ENCODE results near the gene CLEC10A.

CLEC10A gene

DNA sequence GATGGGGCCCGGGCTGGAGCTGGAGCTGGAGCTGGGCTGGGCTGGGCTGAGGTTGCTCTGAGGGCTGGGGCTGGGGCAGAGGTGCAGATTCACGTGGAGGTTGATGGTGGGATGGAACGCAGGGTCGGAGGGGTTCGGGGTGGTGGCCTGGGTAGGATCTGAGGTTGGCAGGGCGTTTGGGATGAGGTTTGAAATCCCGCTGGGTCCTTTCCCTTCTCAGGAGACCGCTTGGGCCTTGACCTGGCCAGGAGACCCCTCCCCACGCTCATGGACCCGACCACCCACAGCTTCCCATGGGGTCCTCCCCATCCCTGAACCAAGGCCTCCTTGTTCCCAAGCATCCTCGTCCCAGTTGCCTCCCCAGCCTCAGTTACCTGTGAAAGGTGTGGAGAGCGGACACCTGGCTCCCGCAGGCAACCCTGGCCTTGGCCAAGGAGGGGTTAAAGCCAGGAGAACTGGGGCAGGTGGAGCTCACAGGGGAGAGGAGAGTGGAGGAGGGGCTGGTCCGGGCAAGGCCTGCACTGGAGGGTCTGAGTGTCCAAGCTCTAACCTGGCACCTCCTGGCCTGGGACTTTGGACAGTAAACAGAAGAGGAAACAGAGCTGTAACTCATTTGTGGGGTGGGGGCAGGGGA lies 34.3 kb upstream of the CLEC10A start, which contains the start of gene ASGR2:
Gene ASGR2, minus strand, starts transcription at position 582 of the 634 bp plus-strand sequence. CDS start 582 bp downstream, outside the sequence.
- TF ChIP-seq JUND (IDR thresholded peaks at IDR 0.05; ENCODE audit: low read depth), result no peak
- in situ Hi-C loops (cut with HindIII; ENCODE audit: low pct_unique_long_range_greater_than_20kb, low sequenced_read_pairs), result no loop called here

DNA sequence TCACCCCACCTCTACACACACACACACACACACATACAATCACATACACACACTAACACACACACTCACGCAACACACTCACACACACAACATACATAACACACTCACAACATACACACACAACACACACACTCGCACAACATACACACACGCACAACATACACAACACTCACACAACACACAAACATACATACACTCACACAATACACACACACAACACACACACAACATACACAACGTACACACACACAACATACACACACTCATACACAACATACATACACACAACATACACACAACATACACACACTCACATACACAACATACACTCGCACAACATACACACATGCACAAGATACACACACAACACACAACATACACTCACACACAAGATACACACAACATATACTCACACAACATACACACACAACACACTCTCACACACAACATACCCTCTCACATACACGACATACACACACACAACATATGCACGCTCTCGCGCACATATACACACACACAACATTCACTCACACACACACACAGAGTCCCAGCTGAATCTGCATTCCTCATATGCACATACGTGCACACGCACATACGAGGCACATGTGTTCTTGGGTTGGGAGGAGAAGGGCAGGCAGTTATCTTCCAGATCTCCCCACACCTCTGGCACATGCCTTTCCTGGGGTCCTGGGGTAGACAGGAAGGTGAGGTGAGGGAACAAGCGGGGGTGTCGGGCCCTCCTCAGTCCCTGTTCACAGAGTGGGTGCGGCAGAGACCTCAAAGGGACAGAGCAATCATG lies 33.4 kb upstream of the CLEC10A start:
- TF ChIP-seq JUND (IDR thresholded peaks at IDR 0.05; ENCODE audit: low read depth), result no peak
- in situ Hi-C loops (cut with HindIII; ENCODE audit: low pct_unique_long_range_greater_than_20kb, low sequenced_read_pairs), result no loop called here
- no peak for DNase-seq (ENCODE audit: low read depth in 1 of 2, low spot score in 1 of 2)

More for the DNA sequence above, 34.3 kb upstream of the CLEC10A start, which contains the start of gene ASGR2:
- no peak for DNase-seq (ENCODE audit: low read depth in 1 of 2, low spot score in 1 of 2)

DNA sequence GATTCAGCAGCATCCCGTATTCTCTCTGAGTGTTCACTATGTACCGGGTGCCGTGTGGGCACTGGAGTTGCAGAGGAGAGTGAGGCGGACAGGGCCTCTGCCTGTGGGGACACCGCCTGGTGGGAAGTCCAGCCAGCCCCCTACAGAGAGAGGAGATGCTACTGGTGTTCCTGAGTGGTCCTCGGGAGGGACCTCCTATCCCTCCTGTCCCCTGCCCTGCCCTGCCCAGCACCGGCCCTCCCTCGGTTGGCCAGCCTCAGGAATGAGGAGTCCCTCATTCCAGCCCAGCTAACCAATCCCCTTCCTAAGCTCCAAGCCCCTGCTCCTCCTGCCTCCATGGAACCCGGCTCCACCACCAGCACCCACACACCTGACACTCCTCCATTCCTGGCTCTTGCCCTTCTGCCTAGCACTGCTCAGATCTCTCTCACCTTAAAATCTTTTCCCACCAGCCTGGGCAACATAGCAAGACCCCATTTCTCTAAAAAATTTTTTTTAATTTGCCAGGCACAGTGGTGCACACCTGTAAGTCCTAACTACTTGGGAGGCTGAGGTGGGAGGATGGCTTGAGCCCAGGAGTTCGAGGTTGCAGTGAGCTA lies 32.6 kb upstream of the CLEC10A start:
- no peak for TF ChIP-seq JUND (IDR thresholded peaks at IDR 0.05; ENCODE audit: low read depth)
- in situ Hi-C loops (cut with HindIII; ENCODE audit: low pct_unique_long_range_greater_than_20kb, low sequenced_read_pairs), result no loop called here

DNA sequence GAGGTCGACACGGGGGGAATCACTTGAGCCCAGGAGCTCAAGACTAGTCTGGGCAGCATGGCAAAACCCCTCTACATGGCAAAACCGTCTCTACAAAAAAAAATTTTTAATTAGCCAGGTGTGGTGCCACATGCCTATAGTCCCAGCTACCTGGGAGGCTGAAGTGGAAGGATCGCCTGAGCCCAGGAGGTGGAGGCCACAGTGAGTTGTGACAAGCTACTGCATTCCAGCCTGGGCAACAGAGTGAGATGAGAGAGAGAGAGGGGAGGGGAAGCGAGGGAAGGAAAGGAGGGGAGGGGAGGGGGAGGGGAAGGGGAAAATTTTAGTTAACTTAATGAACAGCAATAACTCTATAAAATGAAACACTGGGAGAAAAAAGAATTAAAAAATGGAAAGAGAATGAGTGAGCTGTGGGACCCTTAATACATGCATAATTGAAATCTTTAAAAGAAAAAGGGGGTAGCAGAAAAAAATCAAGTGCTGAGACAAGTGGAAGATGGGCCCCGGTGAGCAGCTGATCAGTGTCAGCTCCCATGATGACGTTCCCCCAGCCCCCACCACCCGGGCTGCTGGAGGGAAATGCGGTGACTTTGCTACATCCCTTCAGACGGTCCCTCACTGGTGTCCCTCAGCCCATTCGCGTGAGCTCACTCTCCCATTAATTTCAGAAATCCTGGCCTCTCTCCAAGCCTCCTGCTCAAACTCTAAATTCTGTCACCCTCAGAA lies 31.9 kb upstream of the CLEC10A start:
- in situ Hi-C loops (cut with HindIII; ENCODE audit: low pct_unique_long_range_greater_than_20kb, low sequenced_read_pairs), result no loop called here
- no peak for DNase-seq (ENCODE audit: low read depth in 1 of 2, low spot score in 1 of 2)
- TF ChIP-seq JUND (IDR thresholded peaks at IDR 0.05; ENCODE audit: low read depth), result no peak

More for the DNA sequence above, 32.6 kb upstream of the CLEC10A start:
- DNase-seq (ENCODE audit: low read depth in 1 of 2, low spot score in 1 of 2), result no peak

DNA sequence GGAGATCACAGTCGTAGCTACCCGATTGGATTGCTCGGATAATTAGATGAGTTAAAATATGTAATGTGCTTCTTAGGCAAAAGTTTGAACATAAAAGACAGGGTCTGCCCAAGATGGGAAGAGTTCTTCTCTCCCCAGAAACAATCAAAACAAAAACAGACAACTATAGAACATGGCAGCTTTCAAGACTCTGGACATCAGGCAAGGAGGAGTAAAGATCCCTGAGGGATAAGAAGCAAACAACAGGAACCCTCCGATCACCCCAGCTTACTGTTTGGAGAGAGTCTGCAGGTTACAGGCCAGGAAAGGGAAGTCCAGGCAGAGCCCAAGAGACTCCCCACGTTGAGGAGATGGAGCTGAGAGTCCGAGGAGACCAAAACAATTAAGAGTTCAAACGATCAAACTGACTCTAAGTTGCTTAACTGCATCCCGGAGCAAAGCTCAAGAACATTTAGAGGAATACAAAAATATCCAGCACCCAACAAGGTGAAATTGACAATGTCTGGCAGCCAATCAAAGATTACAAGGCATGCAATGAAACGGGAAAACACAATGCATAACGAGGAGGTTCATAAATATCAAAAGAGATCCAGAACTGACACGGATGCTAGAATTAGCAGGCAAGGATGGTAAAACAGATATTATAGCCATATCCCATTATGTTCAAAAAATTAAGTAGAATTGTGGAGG lies 30.7 kb upstream of the CLEC10A start:
- in situ Hi-C loops (cut with HindIII; ENCODE audit: low pct_unique_long_range_greater_than_20kb, low sequenced_read_pairs), result no loop called here
- DNase-seq (ENCODE audit: low read depth in 1 of 2, low spot score in 1 of 2), result no peak
- no peak for TF ChIP-seq JUND (IDR thresholded peaks at IDR 0.05; ENCODE audit: low read depth)

DNA sequence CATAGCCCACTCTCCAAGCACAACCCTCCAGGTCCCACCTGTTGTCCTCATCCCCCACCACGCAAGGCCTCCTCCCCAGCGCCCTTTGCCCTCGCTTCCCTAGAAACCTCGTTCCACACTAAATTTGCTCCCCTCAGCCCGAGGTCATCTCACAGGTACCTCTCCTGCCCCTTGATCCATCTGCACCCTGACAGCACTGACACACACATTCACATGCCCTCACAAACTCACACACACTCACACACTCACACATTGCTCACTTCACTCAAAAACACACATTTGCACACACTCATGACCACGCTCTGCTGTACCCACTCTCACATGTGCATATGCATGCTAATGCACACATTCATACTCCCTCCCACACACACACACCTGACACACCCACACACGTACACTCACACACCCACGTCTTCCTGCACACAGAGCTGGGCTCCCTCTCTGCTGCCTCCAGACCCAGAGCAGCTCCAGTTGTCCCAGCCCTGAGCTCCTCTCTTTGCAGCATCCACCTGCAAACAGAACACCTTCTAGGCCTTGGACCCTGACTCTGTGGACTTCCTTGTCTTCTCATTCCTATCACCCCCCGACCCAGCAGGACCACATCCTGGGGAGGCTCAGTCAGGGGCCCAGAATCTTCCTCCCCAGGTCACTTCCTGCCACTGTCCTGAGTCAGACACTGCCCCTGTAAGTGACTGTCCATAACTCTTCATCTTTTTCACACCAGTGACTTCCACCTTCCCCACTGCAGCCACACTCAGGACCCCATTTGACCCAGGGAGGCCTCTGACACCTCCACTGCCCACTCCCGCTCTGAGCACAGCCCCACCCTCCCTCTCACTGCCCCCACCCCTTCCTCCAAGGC lies 29.6 kb upstream of the CLEC10A start:
- in situ Hi-C loops (cut with HindIII; ENCODE audit: low pct_unique_long_range_greater_than_20kb, low sequenced_read_pairs), result no loop called here
- no peak for DNase-seq (ENCODE audit: low read depth in 1 of 2, low spot score in 1 of 2)
- TF ChIP-seq JUND (IDR thresholded peaks at IDR 0.05; ENCODE audit: low read depth), result no peak

DNA sequence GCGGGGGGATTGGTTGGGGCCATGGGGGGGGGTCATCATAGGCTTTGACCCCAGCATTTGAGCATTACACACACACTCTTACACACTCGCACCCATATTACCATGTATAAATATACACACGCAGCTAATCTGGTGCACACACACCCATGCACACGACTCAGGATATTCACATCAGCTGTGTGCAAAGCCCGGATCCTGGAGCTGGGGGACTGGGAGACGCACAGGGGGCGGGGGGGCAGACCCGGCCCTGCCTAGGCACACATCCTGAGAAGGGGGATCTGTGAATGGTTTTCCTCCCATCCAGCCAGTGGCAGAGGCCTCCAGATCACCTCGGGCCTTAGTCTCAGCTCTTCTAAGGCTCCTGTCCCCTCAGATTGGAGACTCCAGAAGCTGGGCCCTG lies 28.9 kb upstream of the CLEC10A start:
- TF ChIP-seq JUND (IDR thresholded peaks at IDR 0.05; ENCODE audit: low read depth), result no peak
- no peak for DNase-seq (ENCODE audit: low read depth in 1 of 2, low spot score in 1 of 2)
- in situ Hi-C loops (cut with HindIII; ENCODE audit: low pct_unique_long_range_greater_than_20kb, low sequenced_read_pairs), result no loop called here

DNA sequence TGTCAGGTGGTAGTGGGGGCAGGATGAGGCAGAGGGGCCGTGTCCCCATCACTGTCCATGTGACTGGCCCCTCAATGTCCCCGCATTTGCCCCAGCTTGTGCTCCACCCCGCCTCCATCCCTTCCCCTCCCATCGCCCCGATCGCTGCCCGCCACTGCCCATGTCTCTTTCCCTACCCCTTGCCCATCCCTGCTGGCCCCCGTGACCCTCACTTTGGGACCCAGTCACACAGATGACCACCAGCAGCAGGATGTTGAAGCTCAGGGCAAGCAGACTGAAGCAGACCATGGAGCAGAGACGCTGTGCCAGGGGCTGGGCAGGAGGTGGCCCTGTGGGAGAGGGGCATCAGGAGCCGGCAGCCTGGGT lies 28.5 kb upstream of the CLEC10A start:
- in situ Hi-C loops (cut with HindIII; ENCODE audit: low pct_unique_long_range_greater_than_20kb, low sequenced_read_pairs), result no loop called here
- DNase-seq (ENCODE audit: low read depth in 1 of 2, low spot score in 1 of 2), result no peak
- TF ChIP-seq JUND (IDR thresholded peaks at IDR 0.05; ENCODE audit: low read depth), result no peak

DNA sequence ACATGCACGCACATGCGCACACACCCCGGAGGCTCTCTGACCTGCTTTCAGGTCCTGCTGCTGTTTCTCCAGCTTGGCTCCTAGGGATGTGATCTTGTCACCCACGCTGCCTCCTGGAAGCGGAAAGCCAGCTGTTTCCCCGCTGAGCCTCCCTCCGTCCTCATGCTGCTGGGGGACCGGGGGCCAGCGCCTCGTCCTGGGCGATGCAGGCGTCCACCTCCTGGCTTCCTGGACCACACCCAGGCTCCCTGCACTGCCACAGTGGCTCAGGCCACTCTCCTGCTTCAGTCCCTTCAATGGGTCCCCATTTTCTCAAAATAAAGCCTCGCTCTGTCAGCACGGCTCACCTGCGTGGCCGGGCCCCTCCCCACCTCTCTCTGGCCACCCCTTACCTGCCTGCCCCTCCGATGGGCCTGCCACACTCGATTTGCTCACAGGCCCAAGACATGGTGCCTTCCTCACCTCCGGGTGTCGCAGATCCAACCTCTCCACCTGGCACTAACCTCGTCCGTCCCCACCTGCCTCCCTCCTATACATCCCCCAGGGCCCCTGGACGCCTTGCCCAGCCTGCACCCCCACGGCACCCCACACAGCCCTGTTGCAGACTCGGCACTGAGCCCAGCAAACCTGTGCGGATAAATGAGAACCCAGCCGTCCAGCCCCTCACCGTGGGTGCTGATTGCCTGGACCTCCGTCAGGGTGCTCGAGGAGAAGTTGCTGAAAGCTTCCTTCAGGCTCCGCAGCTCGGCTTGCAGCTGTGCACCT lies 27.9 kb upstream of the CLEC10A start:
- in situ Hi-C loops (cut with HindIII; ENCODE audit: low pct_unique_long_range_greater_than_20kb, low sequenced_read_pairs), result no loop called here
- no peak for TF ChIP-seq JUND (IDR thresholded peaks at IDR 0.05; ENCODE audit: low read depth)
- no peak for DNase-seq (ENCODE audit: low read depth in 1 of 2, low spot score in 1 of 2)

DNA sequence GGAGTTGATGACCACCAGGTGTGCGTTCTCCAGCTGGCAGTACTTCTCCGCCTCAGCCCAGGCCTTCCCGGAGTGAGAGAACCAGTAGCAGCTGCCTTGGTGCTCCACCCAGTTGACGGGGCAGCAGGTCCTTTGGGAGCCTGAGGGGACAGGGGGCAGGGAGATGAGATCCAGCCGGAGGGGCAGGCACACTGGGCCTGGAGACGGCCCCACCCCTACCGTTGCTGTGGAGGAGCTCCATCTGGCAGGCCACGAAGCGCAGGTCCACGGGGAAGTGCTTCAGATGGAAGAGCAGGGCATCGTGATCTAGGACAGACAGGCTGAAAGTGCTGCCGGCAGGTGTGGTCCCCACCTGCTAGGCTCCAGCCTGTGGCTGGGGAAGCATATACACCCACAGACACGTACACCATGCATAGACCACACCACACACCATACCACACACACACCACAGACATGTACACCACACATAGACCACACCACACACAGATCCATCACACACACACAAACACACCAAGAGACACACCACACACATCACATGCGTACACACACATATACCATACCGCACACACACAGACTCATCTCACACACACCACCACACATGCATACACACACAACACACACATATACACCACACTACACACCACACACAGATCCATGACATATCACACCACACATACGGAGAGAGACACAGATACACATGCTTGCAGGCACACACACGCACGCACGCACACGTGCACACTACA lies 27.1 kb upstream of the CLEC10A start:
- TF ChIP-seq JUND (IDR thresholded peaks at IDR 0.05; ENCODE audit: low read depth), result no peak
- no peak for DNase-seq (ENCODE audit: low read depth in 1 of 2, low spot score in 1 of 2)
- in situ Hi-C loops (cut with HindIII; ENCODE audit: low pct_unique_long_range_greater_than_20kb, low sequenced_read_pairs), result no loop called here
